Measurements from ENCODE around the gene HIF1A. TPM values are rescaled to one million over a fixed set of nuclear protein-coding genes. Genes with fewer than 3 reads are reported as not detected.

Gene HIF1A
- total and polyA plus RNA-seq, 2 of the 13 experiments (the other 11 are each of a cell fraction or from before 2014, with no cell fraction given) = 41.0 to 126 TPM

GRCh38 chr14:61695695-61696527, 598 bp downstream of the HIF1A start (continued):
- TF ChIP-seq ZFAT (CRISPR knock-in tag; conservative IDR thresholded peaks at IDR 0.05) (peak; percentile 59; the same call in 1 of the 2 replicates), TOPORS (CRISPR knock-in tag; IDR thresholded peaks at IDR 0.05) (no peak), ZBTB20 (CRISPR knock-in tag; IDR thresholded peaks at IDR 0.05; ENCODE audit: borderline replicate concordance, low read depth) (no peak), PBX3 (CRISPR knock-in tag; IDR thresholded peaks at IDR 0.05; ENCODE audit: borderline replicate concordance) (no peak), ZNF704 (CRISPR knock-in tag; IDR thresholded peaks at IDR 0.05; ENCODE audit: borderline replicate concordance) (no peak), PAF1 (CRISPR knock-in tag; IDR thresholded peaks at IDR 0.05) (no peak), NFIB (CRISPR knock-in tag; IDR thresholded peaks at IDR 0.05; ENCODE audit: borderline replicate concordance) (no peak), GATAD1 (CRISPR knock-in tag; IDR thresholded peaks at IDR 0.05) (no peak), DR1 (CRISPR knock-in tag; IDR thresholded peaks at IDR 0.05) (0 out of 2 replicates have a peak, but pooled peaks have one; percentile 12), ZNF564 (CRISPR knock-in tag; IDR thresholded peaks at IDR 0.05) (no peak), MXI1 (IDR thresholded peaks at IDR 0.05; ENCODE audit: borderline replicate concordance, low read depth, low read length) (no peak), CCAR2 (optimal IDR thresholded peaks at IDR 0.05; ENCODE audit: low read depth, low read length) (no peak), PLSCR1 (CRISPR knock-in tag; IDR thresholded peaks at IDR 0.05; ENCODE audit: borderline replicate concordance) (no peak), THAP9 (CRISPR knock-in tag; IDR thresholded peaks at IDR 0.05; ENCODE audit: borderline replicate concordance) (0 out of 2 replicates have a peak, but pooled peaks have one; percentile 51), ZNF580 (CRISPR knock-in tag; IDR thresholded peaks at IDR 0.05; ENCODE audit: borderline replicate concordance, low read depth) (no peak; the same call in 1 of the 2 replicates), ZNF207 (IDR thresholded peaks at IDR 0.05; ENCODE audit: borderline replicate concordance) (no peak), ZNF747 (CRISPR knock-in tag; IDR thresholded peaks at IDR 0.05; ENCODE audit: borderline replicate concordance) (no peak), PLRG1 (conservative IDR thresholded peaks at IDR 0.05) (no peak), ZNF550 (CRISPR knock-in tag; IDR thresholded peaks at IDR 0.05; ENCODE audit: borderline replicate concordance) (no peak), ZFP36L1 (CRISPR knock-in tag; IDR thresholded peaks at IDR 0.05) (no peak), ZNF432 (CRISPR knock-in tag; IDR thresholded peaks at IDR 0.05; ENCODE audit: borderline replicate concordance) (no peak), CREB3 (CRISPR knock-in tag; IDR thresholded peaks at IDR 0.05) (0 out of 2 replicates have a peak, but pooled peaks have one; percentile 53)

Measured in HepG2 (cell line).